Measurements from ENCODE around the gene DBP. TPM values are rescaled to one million over a fixed set of nuclear protein-coding genes. Genes with fewer than 3 reads are reported as not detected.

Gene DBP
- total RNA-seq, 1 experiment from 2014 or later, result 14.2 TPM

- DNase-seq (ENCODE audit: low spot score), result no peak
- intact Hi-C loops (cut with micrococcal nuclease; ENCODE audit: unreplicated experiment), result no loop called here
- Histone ChIP-seq H3K27ac (ENCODE audit: low read depth, low read length, poor library complexity, severe bottlenecking) (no peak overlapping the region), H3K4me3 (ENCODE audit: low read depth, low read length, poor library complexity, severe bottlenecking) (no peak overlapping the region), H3K36me3 (ENCODE audit: insufficient read depth, low read length, poor library complexity, severe bottlenecking) (peaks cover 8% of the 10 kb centered on the region), H3K27me3 (replicated peaks; ENCODE audit: insufficient read depth, low read depth, low read length, poor library complexity) (no peaks in the 10 kb centered on the region), H3K4me1 (ENCODE audit: insufficient read depth, low read length, poor library complexity, severe bottlenecking) (peaks cover 21% of the 10 kb centered on the region), H3K9me3 (ENCODE audit: low read depth, low read length, poor library complexity, severe bottlenecking) (no peaks in the 10 kb centered on the region)
- CTCF ChIA-PET, result no interaction called here
- TF ChIP-seq EZH2 (IDR thresholded peaks at IDR 0.05; ENCODE audit: borderline replicate concordance, low read depth, low read length, poor library complexity, severe bottlenecking), result no peak
- TF ChIP-seq CTCF (conservative IDR thresholded peaks at IDR 0.05; ENCODE audit: low read depth, low read length), result no peak
- POLR2A ChIA-PET (ENCODE audit: low non-redundant PET), result interaction anchor here (0.6 kb wide), 1 partner anchor 9 kb away, joined by 4 read pairs; the partner anchor contains the start of gene RPL18
- no TSS peak for BruUV-seq (replicated peaks)
Observed at GRCh38 chr19:48627201-48627864, 9.8 kb downstream of the DBP start.

GRCh38 chr19:48625891-48626327 is 11.3 kb downstream of the DBP start:
- intact Hi-C loops (cut with micrococcal nuclease; ENCODE audit: unreplicated experiment), result no loop called here
- Histone ChIP-seq H3K4me3 (ENCODE audit: low read depth, low read length, poor library complexity, severe bottlenecking) (no peak overlapping the region), H3K4me1 (ENCODE audit: insufficient read depth, low read length, poor library complexity, severe bottlenecking) (peaks cover 14% of the 10 kb centered on the region), H3K9me3 (ENCODE audit: low read depth, low read length, poor library complexity, severe bottlenecking) (no peaks in the 10 kb centered on the region), H3K27ac (ENCODE audit: low read depth, low read length, poor library complexity, severe bottlenecking) (no peak overlapping the region), H3K36me3 (ENCODE audit: insufficient read depth, low read length, poor library complexity, severe bottlenecking) (no peaks in the 10 kb centered on the region), H3K27me3 (replicated peaks; ENCODE audit: insufficient read depth, low read depth, low read length, poor library complexity) (no peaks in the 10 kb centered on the region)
- BruUV-seq (replicated peaks), result no TSS peak
- no peak for DNase-seq (ENCODE audit: low spot score)
- CTCF ChIA-PET, result no interaction called here
- TF ChIP-seq EZH2 (IDR thresholded peaks at IDR 0.05; ENCODE audit: borderline replicate concordance, low read depth, low read length, poor library complexity, severe bottlenecking) (no peak), CTCF (conservative IDR thresholded peaks at IDR 0.05; ENCODE audit: low read depth, low read length) (no peak)
- POLR2A ChIA-PET (ENCODE audit: low non-redundant PET), result interaction anchor here (0.6 kb wide), 1 partner anchor 359 kb away, joined by 6 read pairs; no protein-coding TSS in a partner anchor

GRCh38 chr19:48624791-48625723 is 12.1 kb downstream of the DBP start:
- CTCF ChIA-PET, result no interaction called here
- TF ChIP-seq EZH2 (IDR thresholded peaks at IDR 0.05; ENCODE audit: borderline replicate concordance, low read depth, low read length, poor library complexity, severe bottlenecking) (no peak), CTCF (conservative IDR thresholded peaks at IDR 0.05; ENCODE audit: low read depth, low read length) (no peak)
- no peaks in the 10 kb centered on the region for H3K9me3 ChIP-seq (ENCODE audit: low read depth, low read length, poor library complexity, severe bottlenecking)
- no peaks in the 10 kb centered on the region for H3K36me3 ChIP-seq (ENCODE audit: insufficient read depth, low read length, poor library complexity, severe bottlenecking)
- H3K27me3 ChIP-seq (replicated peaks; ENCODE audit: insufficient read depth, low read depth, low read length, poor library complexity), result no peaks in the 10 kb centered on the region
- no TSS peak for BruUV-seq (replicated peaks)
- H3K4me3 ChIP-seq (ENCODE audit: low read depth, low read length, poor library complexity, severe bottlenecking), result peak overlapping the region; percentile 61
- intact Hi-C loops (cut with micrococcal nuclease; ENCODE audit: unreplicated experiment), result no loop called here
- H3K4me1 ChIP-seq (ENCODE audit: insufficient read depth, low read length, poor library complexity, severe bottlenecking), result peaks cover 6% of the 10 kb centered on the region
- H3K27ac ChIP-seq (ENCODE audit: low read depth, low read length, poor library complexity, severe bottlenecking), result peak overlapping the region; percentile 85
- POLR2A ChIA-PET (ENCODE audit: low non-redundant PET), result no interaction called here
- no peak for DNase-seq (ENCODE audit: low spot score)

Measured in A673 (cell line).